22Rv1 (cell line): ENCODE data around the gene DSC3.

Source experiments
- ZFX ChIP-seq: fragments of 450-650 bp; IDR thresholded peaks from 2 replicates; pipeline ENCODE4 v1.6.1; 2017; ENCODE audit warnings: antibody characterized with exemption, borderline replicate concordance
- TF ChIP-seq, protein P1 (sequence below): fragments of 450-650 bp; IDR thresholded peaks from 2 replicates; pipeline ENCODE4 v1.5.1; 2017; ENCODE audit warnings: mild to moderate bottlenecking

DNA sequence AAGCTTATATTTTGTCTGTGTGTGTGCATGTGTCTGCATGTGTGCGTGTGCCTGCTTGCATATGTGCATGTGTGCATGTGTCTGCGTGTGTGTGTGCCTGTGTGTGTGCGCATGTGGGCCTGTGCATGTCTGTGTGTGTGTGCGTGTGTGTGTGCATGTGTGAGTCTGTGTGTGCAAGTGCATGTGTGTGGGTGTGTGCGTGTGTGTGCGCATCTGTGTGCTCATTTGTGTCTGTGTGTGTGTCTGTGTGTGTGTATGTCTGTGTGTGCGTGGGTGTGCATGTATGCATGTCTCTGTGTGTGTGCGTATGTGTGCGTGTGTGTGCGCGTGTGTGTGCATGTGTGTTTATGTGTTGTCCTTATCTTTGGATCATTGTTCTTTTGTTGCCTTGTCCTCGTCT is 56.8 kb downstream of the DSC3 start:
- TF ChIP-seq, protein P1, sequence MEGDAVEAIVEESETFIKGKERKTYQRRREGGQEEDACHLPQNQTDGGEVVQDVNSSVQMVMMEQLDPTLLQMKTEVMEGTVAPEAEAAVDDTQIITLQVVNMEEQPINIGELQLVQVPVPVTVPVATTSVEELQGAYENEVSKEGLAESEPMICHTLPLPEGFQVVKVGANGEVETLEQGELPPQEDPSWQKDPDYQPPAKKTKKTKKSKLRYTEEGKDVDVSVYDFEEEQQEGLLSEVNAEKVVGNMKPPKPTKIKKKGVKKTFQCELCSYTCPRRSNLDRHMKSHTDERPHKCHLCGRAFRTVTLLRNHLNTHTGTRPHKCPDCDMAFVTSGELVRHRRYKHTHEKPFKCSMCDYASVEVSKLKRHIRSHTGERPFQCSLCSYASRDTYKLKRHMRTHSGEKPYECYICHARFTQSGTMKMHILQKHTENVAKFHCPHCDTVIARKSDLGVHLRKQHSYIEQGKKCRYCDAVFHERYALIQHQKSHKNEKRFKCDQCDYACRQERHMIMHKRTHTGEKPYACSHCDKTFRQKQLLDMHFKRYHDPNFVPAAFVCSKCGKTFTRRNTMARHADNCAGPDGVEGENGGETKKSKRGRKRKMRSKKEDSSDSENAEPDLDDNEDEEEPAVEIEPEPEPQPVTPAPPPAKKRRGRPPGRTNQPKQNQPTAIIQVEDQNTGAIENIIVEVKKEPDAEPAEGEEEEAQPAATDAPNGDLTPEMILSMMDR = no peak
- no peak for TF ChIP-seq ZFX
